Esophagus muscularis mucosa (tissue), 4 donors: ENCODE measurements around the gene UNC50. TPM values are rescaled to one million over a fixed set of nuclear protein-coding genes. Genes with fewer than 3 reads are reported as not detected.
A peak's percentile ranks its signal among the peaks of the same experiment; 100 is the strongest.

Experiments
- DNase-seq: peaks from one replicate; pipeline ENCODE4 v3.0.0-alpha.2; 2017; ENCODE audit errors: extremely low spot score
- H3K27ac ChIP-seq, 4 donors: fragments of 200-600 bp; sonication (generic); replicated peaks in 1 of 4; 1 replicate in 3 of 4; 2 replicates in 1 of 4; pipeline ENCODE4 v1.5.1; 2016 to 2019; ENCODE audit warnings: mild to moderate bottlenecking in 1 of 4
- H3K27me3 ChIP-seq, 4 donors: fragments of 200-600 bp; sonication (generic); one replicate each; pipeline versions ENCODE4 v1.5.1 to v1.6.0; 2016 to 2019
- H3K36me3 ChIP-seq, 4 donors: fragments of 200-600 bp; sonication (generic); one replicate each; pipeline ENCODE4 v1.5.1; 2016 to 2019
- H3K4me1 ChIP-seq, 4 donors: fragments of 200-600 bp; sonication (generic); one replicate each; pipeline ENCODE4 v1.5.1; 2016 to 2019
- H3K4me3 ChIP-seq, 4 donors: fragments of 200-600 bp; sonication (generic); 1 replicate in 2 of 4; 2 replicates in 2 of 4; pipeline ENCODE4 v1.5.1; 2016 to 2019; ENCODE audit warnings: mild to moderate bottlenecking in 4 of 4, moderate library complexity in 1 of 4
- H3K9me3 ChIP-seq, 4 donors: fragments of 200-600 bp; sonication (generic); 1 replicate in 3 of 4; 2 replicates in 1 of 4; pipeline ENCODE4 v1.5.1; 2016 to 2019
- EP300 ChIP-seq: sonication (generic); formaldehyde crosslinking; IDR thresholded peaks from one replicate; pipeline ENCODE4 v1.6.1; 2017; ENCODE audit warnings: antibody characterized with exemption
- POLR2A ChIP-seq: fragments of 450-650 bp; IDR thresholded peaks from one replicate; pipeline ENCODE4 v1.6.1; 2017; ENCODE audit warnings: antibody characterized with exemption, moderate library complexity, mild to moderate bottlenecking, low read depth
- POLR2AphosphoS5 ChIP-seq, 2 donors: sonication (generic); formaldehyde crosslinking; IDR thresholded peaks; one replicate each; pipeline ENCODE4 v1.6.1; 2017; ENCODE audit warnings: antibody characterized with exemption in 2 of 2
- whole genome bisulfite sequencing: methylation state at CpG from one replicate; pipeline ENCODE4 v1.1.5; 2018; 5-methylcytosine and 5-hydroxymethylcytosine counted together
- intact Hi-C: fragments of 100-400 bp; cut with DNase I; formaldehyde crosslinking; loops from one replicate; pipeline ENCODE4 v1.15.1; 2023
- total RNA-seq, 4 donors: library from RNA; depleted of rRNA; stranded (reverse); fragments of >200 nt; gene quantifications; one replicate each; pipeline versions ENCODE4 v1.1.0 to v1.2.1, GENCODE V29; 2016
- TF ChIP-seq, protein P1 (sequence below), 3 experiments: fragments of 200-600 bp in 2 of 3; fragments of 450-650 bp in 1 of 3; sonication (generic) in 2 of 3; IDR thresholded peaks; one replicate each; pipeline ENCODE4 v1.5.1; 2017 to 2019; ENCODE audit warnings: antibody characterized with exemption in 3 of 3, mild to moderate bottlenecking in 2 of 3, moderate library complexity in 1 of 3

UNC50 gene
- total RNA-seq, 4 donors from 2014 or later = 34.0 to 51.4 (median 40.7) TPM

DNA sequence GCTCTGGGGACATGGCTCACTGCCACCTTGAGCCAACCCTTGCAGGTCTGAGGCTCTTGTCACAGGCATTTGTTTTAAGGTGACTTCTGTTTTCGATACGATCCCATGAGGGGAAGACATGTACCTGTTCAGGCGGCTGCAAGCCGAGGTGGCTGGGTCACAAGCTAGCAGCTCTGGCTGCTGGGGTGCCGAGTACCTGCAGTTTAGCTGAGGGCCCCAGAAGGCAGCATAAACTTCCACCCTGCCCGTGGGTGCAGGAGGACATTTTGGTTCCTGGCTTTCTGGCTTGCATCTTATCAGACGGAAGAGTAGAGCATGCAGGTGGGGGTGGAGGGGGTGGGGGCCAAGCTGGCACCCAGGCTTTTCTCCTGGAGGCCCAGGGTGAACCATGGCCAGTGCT is 28.5 kb upstream of the UNC50 start:
- 100% methylated on average over 7 of the region's 7 CpGs for WGBS
- Histone ChIP-seq H3K27me3 (no peaks in the 10 kb centered on the region), H3K4me1 (peaks cover 0 to 9% (median 4%) of the 10 kb centered on the region in 4 donors), H3K4me3 (no peak overlapping the region), H3K9me3 (no peaks in the 10 kb centered on the region), H3K36me3 (peaks cover 8 to 86% (median 68%) of the 10 kb centered on the region in 4 donors), H3K27ac (no peak overlapping the region)
- TF ChIP-seq EP300 (no peak), POLR2A (no peak), POLR2AphosphoS5 (IDR thresholded peaks at IDR 0.05) (no peak)
- TF ChIP-seq, protein P1, sequence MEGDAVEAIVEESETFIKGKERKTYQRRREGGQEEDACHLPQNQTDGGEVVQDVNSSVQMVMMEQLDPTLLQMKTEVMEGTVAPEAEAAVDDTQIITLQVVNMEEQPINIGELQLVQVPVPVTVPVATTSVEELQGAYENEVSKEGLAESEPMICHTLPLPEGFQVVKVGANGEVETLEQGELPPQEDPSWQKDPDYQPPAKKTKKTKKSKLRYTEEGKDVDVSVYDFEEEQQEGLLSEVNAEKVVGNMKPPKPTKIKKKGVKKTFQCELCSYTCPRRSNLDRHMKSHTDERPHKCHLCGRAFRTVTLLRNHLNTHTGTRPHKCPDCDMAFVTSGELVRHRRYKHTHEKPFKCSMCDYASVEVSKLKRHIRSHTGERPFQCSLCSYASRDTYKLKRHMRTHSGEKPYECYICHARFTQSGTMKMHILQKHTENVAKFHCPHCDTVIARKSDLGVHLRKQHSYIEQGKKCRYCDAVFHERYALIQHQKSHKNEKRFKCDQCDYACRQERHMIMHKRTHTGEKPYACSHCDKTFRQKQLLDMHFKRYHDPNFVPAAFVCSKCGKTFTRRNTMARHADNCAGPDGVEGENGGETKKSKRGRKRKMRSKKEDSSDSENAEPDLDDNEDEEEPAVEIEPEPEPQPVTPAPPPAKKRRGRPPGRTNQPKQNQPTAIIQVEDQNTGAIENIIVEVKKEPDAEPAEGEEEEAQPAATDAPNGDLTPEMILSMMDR (IDR thresholded peaks at IDR 0.05) = no peak
- intact Hi-C loops = loop anchor here (10.0 kb wide), 1 partner anchor 165 kb away; no protein-coding TSS in a partner anchor
- DNase-seq = no peak

- Histone ChIP-seq H3K4me1 (peaks cover 0 to 9% (median 4%) of the 10 kb centered on the region in 4 donors), H3K36me3 (peaks cover 8 to 77% (median 66%) of the 10 kb centered on the region in 4 donors)
These were observed 27.6 kb upstream of the UNC50 start for GRCh38 chr2:98580656-98581284.

GRCh38 chr2:98582523-98582922 is 25.9 kb upstream of the UNC50 start:
- intact Hi-C loops = no loop called here
- no peak for DNase-seq
- Histone ChIP-seq H3K4me1 (peaks cover 0 to 9% (median 4%) of the 10 kb centered on the region in 4 donors), H3K27me3 (no peaks in the 10 kb centered on the region), H3K4me3 (no peak overlapping the region), H3K27ac (no peak overlapping the region), H3K36me3 (peaks cover under 1 to 72% (median 60%) of the 10 kb centered on the region in 4 donors), H3K9me3 (no peaks in the 10 kb centered on the region)
- 89% methylated on average over 9 of the region's 9 CpGs for WGBS
- TF ChIP-seq POLR2AphosphoS5 (IDR thresholded peaks at IDR 0.05) = no peak
- TF ChIP-seq, protein P1 (IDR thresholded peaks at IDR 0.05) = no peak
- no peak for TF ChIP-seq EP300
- no peak for TF ChIP-seq POLR2A

More at GRCh38 chr2:98580656-98581284, 27.6 kb upstream of the UNC50 start:
- TF ChIP-seq EP300 = no peak
- TF ChIP-seq POLR2AphosphoS5 (IDR thresholded peaks at IDR 0.05) = no peak
- no peak for TF ChIP-seq POLR2A
- TF ChIP-seq, protein P1 (IDR thresholded peaks at IDR 0.05) = no peak
- no peaks in the 10 kb centered on the region for H3K9me3 ChIP-seq
- intact Hi-C loops = no loop called here
- peak overlapping the region in 1 of 4 donors; percentile 19 for H3K27ac ChIP-seq
- no peak overlapping the region for H3K4me3 ChIP-seq
- DNase-seq = no peak
- 86% methylated on average over 9 of the region's 10 CpGs for WGBS
- H3K27me3 ChIP-seq = no peaks in the 10 kb centered on the region

- peaks cover 0 to 72% (median 54%) of the 10 kb centered on the region in 4 donors for H3K36me3 ChIP-seq
- WGBS = 92% methylated on average over 7 of the region's 7 CpGs
- DNase-seq = no peak
- H3K27me3 ChIP-seq = no peaks in the 10 kb centered on the region
- H3K27ac ChIP-seq = no peak overlapping the region
- intact Hi-C loops = no loop called here
- H3K4me3 ChIP-seq = no peak overlapping the region
- no peaks in the 10 kb centered on the region for H3K9me3 ChIP-seq
- TF ChIP-seq POLR2A (no peak), POLR2AphosphoS5 (IDR thresholded peaks at IDR 0.05) (no peak), EP300 (no peak)
- TF ChIP-seq, protein P1 (IDR thresholded peaks at IDR 0.05) = no peak
- peaks cover 0 to 9% (median 4%) of the 10 kb centered on the region in 4 donors for H3K4me1 ChIP-seq
These were observed 25.1 kb upstream of the UNC50 start for GRCh38 chr2:98583276-98583675.
